HL-60 (cell line): Measurements from ENCODE around the gene PPFIBP2.

Experiments
- DNase-seq, 2 experiments: peaks; one replicate each; pipeline ENCODE4 v3.0.0-alpha.2; 2010 to 2020; ENCODE audit warnings: low read depth in 1 of 2, low spot score in 1 of 2
- H3K27ac ChIP-seq: fragments of 250-450 bp; sonication (Bioruptor Pico); replicated peaks from 2 replicates; pipeline ENCODE4 v1.5.1; 2020; ENCODE audit warnings: mild to moderate bottlenecking, moderate library complexity
- H3K27me3 ChIP-seq: fragments of 250-450 bp; sonication (Bioruptor Pico); 2 replicates; pipeline ENCODE4 v1.5.1; 2021; ENCODE audit warnings: mild to moderate bottlenecking, moderate library complexity; ENCODE audit not compliant: insufficient read depth, poor library complexity, severe bottlenecking
- H3K4me3 ChIP-seq: replicated peaks from 2 replicates; pipeline ENCODE4 v1.5.1; 2011; ENCODE audit warnings: mild to moderate bottlenecking, control low read depth, low read length; ENCODE audit not compliant: insufficient read depth
- GABPA ChIP-seq: IDR thresholded peaks from 2 replicates; pipeline ENCODE4 v1.6.1; 2012; ENCODE audit warnings: low read depth
- POLR2AphosphoS5 ChIP-seq: IDR thresholded peaks from 2 replicates; pipeline ENCODE4 v1.6.1; 2012; ENCODE audit warnings: low read depth
- SPI1 ChIP-seq: IDR thresholded peaks from 2 replicates; pipeline ENCODE4 v1.6.1; 2012; ENCODE audit warnings: low read depth, mild to moderate bottlenecking, borderline replicate concordance
- TF ChIP-seq, protein P1 (sequence below): IDR thresholded peaks from 2 replicates; pipeline ENCODE4 v1.6.1; 2012; ENCODE audit warnings: low read depth; ENCODE audit not compliant: insufficient replicate concordance
- TF ChIP-seq, protein P2 (sequence below): IDR thresholded peaks from one replicate; pipeline ENCODE4 v1.5.1; 2011; ENCODE audit warnings: low read length, control low read depth, inconsistent platforms; ENCODE audit not compliant: insufficient read depth

PPFIBP2 gene

DNA sequence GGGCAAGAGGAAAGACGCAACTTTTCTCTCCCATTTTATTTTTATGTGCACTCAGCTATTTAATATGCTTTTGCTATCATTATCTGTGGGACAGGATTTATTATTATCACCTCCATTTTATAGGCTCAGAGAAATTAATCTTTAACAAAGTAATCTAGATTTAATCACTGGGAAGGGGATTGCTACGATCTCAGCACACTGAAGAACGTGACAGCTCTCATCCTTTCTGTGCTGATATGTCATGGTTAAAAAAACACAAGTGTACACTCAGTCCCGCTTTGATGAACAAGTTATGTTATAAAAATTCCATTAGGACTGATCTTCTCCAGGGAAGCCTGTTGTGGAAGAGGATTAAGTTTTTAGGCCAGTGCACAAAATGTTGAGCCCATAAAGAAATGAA is 121.9 kb downstream of the PPFIBP2 start:
- Histone ChIP-seq H3K27ac (no peak overlapping the region), H3K4me3 (no peak overlapping the region), H3K27me3 (no peaks in the 10 kb centered on the region)
- TF ChIP-seq SPI1: no peak
- TF ChIP-seq, protein P1, sequence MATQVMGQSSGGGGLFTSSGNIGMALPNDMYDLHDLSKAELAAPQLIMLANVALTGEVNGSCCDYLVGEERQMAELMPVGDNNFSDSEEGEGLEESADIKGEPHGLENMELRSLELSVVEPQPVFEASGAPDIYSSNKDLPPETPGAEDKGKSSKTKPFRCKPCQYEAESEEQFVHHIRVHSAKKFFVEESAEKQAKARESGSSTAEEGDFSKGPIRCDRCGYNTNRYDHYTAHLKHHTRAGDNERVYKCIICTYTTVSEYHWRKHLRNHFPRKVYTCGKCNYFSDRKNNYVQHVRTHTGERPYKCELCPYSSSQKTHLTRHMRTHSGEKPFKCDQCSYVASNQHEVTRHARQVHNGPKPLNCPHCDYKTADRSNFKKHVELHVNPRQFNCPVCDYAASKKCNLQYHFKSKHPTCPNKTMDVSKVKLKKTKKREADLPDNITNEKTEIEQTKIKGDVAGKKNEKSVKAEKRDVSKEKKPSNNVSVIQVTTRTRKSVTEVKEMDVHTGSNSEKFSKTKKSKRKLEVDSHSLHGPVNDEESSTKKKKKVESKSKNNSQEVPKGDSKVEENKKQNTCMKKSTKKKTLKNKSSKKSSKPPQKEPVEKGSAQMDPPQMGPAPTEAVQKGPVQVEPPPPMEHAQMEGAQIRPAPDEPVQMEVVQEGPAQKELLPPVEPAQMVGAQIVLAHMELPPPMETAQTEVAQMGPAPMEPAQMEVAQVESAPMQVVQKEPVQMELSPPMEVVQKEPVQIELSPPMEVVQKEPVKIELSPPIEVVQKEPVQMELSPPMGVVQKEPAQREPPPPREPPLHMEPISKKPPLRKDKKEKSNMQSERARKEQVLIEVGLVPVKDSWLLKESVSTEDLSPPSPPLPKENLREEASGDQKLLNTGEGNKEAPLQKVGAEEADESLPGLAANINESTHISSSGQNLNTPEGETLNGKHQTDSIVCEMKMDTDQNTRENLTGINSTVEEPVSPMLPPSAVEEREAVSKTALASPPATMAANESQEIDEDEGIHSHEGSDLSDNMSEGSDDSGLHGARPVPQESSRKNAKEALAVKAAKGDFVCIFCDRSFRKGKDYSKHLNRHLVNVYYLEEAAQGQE: no peak
- TF ChIP-seq GABPA: no peak
- no peak for TF ChIP-seq POLR2AphosphoS5
- TF ChIP-seq, protein P2, sequence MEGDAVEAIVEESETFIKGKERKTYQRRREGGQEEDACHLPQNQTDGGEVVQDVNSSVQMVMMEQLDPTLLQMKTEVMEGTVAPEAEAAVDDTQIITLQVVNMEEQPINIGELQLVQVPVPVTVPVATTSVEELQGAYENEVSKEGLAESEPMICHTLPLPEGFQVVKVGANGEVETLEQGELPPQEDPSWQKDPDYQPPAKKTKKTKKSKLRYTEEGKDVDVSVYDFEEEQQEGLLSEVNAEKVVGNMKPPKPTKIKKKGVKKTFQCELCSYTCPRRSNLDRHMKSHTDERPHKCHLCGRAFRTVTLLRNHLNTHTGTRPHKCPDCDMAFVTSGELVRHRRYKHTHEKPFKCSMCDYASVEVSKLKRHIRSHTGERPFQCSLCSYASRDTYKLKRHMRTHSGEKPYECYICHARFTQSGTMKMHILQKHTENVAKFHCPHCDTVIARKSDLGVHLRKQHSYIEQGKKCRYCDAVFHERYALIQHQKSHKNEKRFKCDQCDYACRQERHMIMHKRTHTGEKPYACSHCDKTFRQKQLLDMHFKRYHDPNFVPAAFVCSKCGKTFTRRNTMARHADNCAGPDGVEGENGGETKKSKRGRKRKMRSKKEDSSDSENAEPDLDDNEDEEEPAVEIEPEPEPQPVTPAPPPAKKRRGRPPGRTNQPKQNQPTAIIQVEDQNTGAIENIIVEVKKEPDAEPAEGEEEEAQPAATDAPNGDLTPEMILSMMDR: no peak
- DNase-seq: no peak

DNA sequence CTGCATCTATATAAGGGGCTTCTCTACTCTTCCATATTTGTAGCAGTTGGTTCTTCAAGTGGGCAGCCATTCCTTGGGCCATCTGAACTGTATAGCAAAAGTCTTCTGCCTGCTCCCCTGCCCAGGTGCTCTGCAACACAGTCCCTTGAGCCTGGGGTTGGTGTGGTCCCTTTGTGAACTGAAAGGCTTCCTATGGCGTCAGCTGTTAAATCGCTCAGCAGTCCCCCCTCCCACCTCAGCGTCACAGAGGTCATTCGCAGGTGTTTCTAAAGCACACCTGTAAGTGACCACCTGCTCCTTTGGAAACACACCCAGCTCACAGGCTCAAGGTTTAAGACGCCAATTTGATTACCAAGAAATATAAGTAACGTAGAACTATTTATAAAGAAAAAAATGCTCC is 122.6 kb downstream of the PPFIBP2 start:
- H3K4me3 ChIP-seq: no peak overlapping the region
- no peaks in the 10 kb centered on the region for H3K27me3 ChIP-seq
- no peak for TF ChIP-seq POLR2AphosphoS5
- TF ChIP-seq, protein P1: no peak
- H3K27ac ChIP-seq: no peak overlapping the region
- DNase-seq: no peak

DNA sequence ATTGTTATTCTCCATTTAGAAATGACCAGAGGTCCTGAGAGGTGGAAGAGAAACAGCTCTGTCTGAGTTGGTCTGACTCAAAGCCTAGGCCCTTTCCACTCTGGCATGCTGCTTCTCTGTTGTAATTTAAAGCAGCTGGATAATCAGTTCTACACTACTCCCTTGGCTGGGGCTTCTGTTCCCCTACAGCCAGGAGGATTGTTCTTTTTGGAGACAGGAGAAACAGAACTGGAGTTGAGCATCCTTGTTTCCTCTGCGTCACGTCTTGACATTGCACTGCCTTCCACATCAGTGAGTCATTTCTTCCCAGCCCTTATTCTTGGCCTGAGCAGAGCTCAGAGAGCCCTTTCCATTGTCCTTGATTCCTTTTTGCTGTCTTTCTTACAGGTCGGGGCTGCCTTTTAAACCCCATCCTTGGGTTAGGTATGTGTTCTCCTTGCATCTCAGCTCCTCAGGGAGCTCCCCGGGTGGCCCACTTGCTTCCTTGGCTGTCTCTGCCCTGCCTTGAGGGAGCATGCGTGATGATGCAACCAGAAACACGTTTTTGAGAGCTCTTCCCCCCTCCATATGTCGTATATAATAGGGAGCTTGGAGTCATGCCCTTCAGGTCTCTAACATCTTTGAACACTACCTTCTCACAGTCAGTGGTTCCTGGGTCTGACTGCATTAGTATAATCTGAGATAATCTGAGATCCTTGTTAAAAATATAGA is 123.8 kb downstream of the PPFIBP2 start:
- no peaks in the 10 kb centered on the region for H3K27me3 ChIP-seq
- TF ChIP-seq, protein P1: no peak
- TF ChIP-seq POLR2AphosphoS5 (no peak), GABPA (no peak), SPI1 (no peak)
- TF ChIP-seq, protein P2: no peak
- no peak overlapping the region for H3K27ac ChIP-seq
- no peak overlapping the region for H3K4me3 ChIP-seq
- no peak for DNase-seq
